Ascending aorta (tissue), 2 donors: ENCODE results near the gene WNT4. TPM values are rescaled to one million over a fixed set of nuclear protein-coding genes. Genes with fewer than 3 reads are reported as not detected.
"Not testable (repeated sequence)": the region's sequence is repeated elsewhere in the genome, so short reads cannot be mapped to it uniquely, and the experiment has no call there.

Experiments
- DNase-seq, 2 donors: peaks; one replicate each; pipeline ENCODE4 v3.0.0-alpha.2; 2019; ENCODE audit warnings: low spot score in 2 of 2
- H3K27ac ChIP-seq, 2 donors: fragments of 200-600 bp; sonication (generic); one replicate each; pipeline ENCODE4 v1.5.1; 2016 to 2017; ENCODE audit warnings: mild to moderate bottlenecking in 1 of 2
- H3K27me3 ChIP-seq: fragments of 200-600 bp; sonication (generic); one replicate; pipeline ENCODE4 v1.5.1; 2017
- H3K36me3 ChIP-seq, 2 donors: fragments of 200-600 bp; sonication (generic); one replicate each; pipeline ENCODE4 v1.5.1; 2016
- H3K4me1 ChIP-seq, 2 donors: fragments of 200-600 bp; sonication (generic); one replicate each; pipeline ENCODE4 v1.5.1; 2016 to 2017; ENCODE audit warnings: mild to moderate bottlenecking in 1 of 2
- H3K4me3 ChIP-seq, 2 donors: fragments of 200-600 bp; sonication (generic); one replicate each; pipeline ENCODE4 v1.5.1; 2016 to 2017; ENCODE audit warnings: mild to moderate bottlenecking in 1 of 2
- H3K9me3 ChIP-seq, 2 donors: fragments of 200-600 bp; sonication (generic); one replicate each; pipeline ENCODE4 v1.5.1; 2016
- CTCF ChIP-seq, 3 experiments: fragments of 200-600 bp in 2 of 3; fragments of 450-650 bp in 1 of 3; sonication (generic) in 2 of 3; IDR thresholded peaks; one replicate each; pipeline ENCODE4 v1.5.1; 2016 to 2019; ENCODE audit warnings: antibody characterized with exemption in 3 of 3, mild to moderate bottlenecking in 1 of 3, moderate library complexity in 1 of 3
- intact Hi-C: fragments of 100-400 bp; cut with DNase I; formaldehyde crosslinking; loops from one replicate; pipeline ENCODE4 v1.15.1; 2023
- total RNA-seq: library from RNA; depleted of rRNA; stranded (reverse); fragments of >200 nt; gene quantifications from one replicate; pipeline ENCODE4 v1.1.0, GENCODE V29; 2016

WNT4 gene
- total RNA-seq, 1 donor from 2014 or later, result not detected

GRCh38 chr1:22096036-22096435 is 46.9 kb downstream of the WNT4 start:
- intact Hi-C loops, result no loop called here
- Histone ChIP-seq H3K27me3 (no peaks in the 10 kb centered on the region), H3K27ac (no peak overlapping the region), H3K4me3 (no peak overlapping the region), H3K4me1 (peaks cover 0 to 2% of the 10 kb centered on the region in 2 donors), H3K36me3 (peaks cover 43 to 59% of the 10 kb centered on the region in 2 donors), H3K9me3 (no peaks in the 10 kb centered on the region)
- TF ChIP-seq CTCF (IDR thresholded peaks at IDR 0.05), result no peak
- no peak for DNase-seq

- intact Hi-C loops, result no loop called here
- Histone ChIP-seq H3K4me1 (peaks cover 3 to 17% of the 10 kb centered on the region in 2 donors), H3K4me3 (no peak overlapping the region), H3K9me3 (no peaks in the 10 kb centered on the region), H3K27ac (no peak overlapping the region), H3K27me3 (no peaks in the 10 kb centered on the region), H3K36me3 (peaks cover 33 to 50% of the 10 kb centered on the region in 2 donors)
- no peak for TF ChIP-seq CTCF (IDR thresholded peaks at IDR 0.05)
- no peak for DNase-seq
Measured at GRCh38 chr1:22093513-22093912, 49.4 kb downstream of the WNT4 start.

- peaks cover 3 to 29% of the 10 kb centered on the region in 2 donors for H3K4me1 ChIP-seq
- H3K27me3 ChIP-seq, H3K27ac ChIP-seq, intact Hi-C loops, DNase-seq, H3K9me3 ChIP-seq, H3K4me3 ChIP-seq: not testable (repeated sequence)
- peaks cover 29 to 41% of the 10 kb centered on the region in 2 donors for H3K36me3 ChIP-seq
Measured at GRCh38 chr1:22092026-22092768, 50.7 kb downstream of the WNT4 start.

GRCh38 chr1:22090867-22091266 is 52.0 kb downstream of the WNT4 start:
- no peak for TF ChIP-seq CTCF (IDR thresholded peaks at IDR 0.05)
- Histone ChIP-seq H3K27ac (no peak overlapping the region), H3K9me3 (no peaks in the 10 kb centered on the region), H3K27me3 (no peaks in the 10 kb centered on the region), H3K4me3 (no peak overlapping the region), H3K4me1 (peaks cover 3 to 29% of the 10 kb centered on the region in 2 donors), H3K36me3 (peaks cover 30 to 41% of the 10 kb centered on the region in 2 donors)
- intact Hi-C loops, result no loop called here
- no peak for DNase-seq

- Histone ChIP-seq H3K36me3 (peaks cover 31 to 38% of the 10 kb centered on the region in 2 donors), H3K27me3 (no peaks in the 10 kb centered on the region), H3K4me1 (peaks cover 3 to 29% of the 10 kb centered on the region in 2 donors), H3K27ac (no peak overlapping the region), H3K4me3 (peak overlapping the region in 1 of 2 donors; percentile 0), H3K9me3 (no peaks in the 10 kb centered on the region)
- intact Hi-C loops, result no loop called here
- no peak for DNase-seq
- TF ChIP-seq CTCF (IDR thresholded peaks at IDR 0.05), result no peak
Measured at GRCh38 chr1:22089787-22090186, 53.1 kb downstream of the WNT4 start.

- Histone ChIP-seq H3K36me3 (peaks cover 31 to 34% of the 10 kb centered on the region in 2 donors), H3K27me3 (no peaks in the 10 kb centered on the region), H3K9me3 (no peaks in the 10 kb centered on the region), H3K27ac (no peak overlapping the region), H3K4me3 (peak overlapping the region in 1 of 2 donors; percentile 10), H3K4me1 (peaks cover 3 to 29% of the 10 kb centered on the region in 2 donors)
- no peak for DNase-seq
- intact Hi-C loops, result no loop called here
- no peak for TF ChIP-seq CTCF (IDR thresholded peaks at IDR 0.05)
Measured at GRCh38 chr1:22089134-22089571, 53.7 kb downstream of the WNT4 start.
